Upper lobe of right lung (tissue), 1 donor: ENCODE results near the gene ITPRID2. TPM values are rescaled to one million over a fixed set of nuclear protein-coding genes. Genes with fewer than 3 reads are reported as not detected.
"Not testable (repeated sequence)": the region's sequence is repeated elsewhere in the genome, so short reads cannot be mapped to it uniquely, and the experiment has no call there.

Experiments used
- ATAC-seq: fragments of 200-7000 bp; cut with Tn5 transposase; one replicate; pipeline ENCODE4 v1.9.1; 2020; ENCODE audit warnings: mild to moderate bottlenecking, moderate library complexity
- DNase-seq: peaks from one replicate; pipeline ENCODE4 v3.0.0-alpha.2; 2020
- H3K27ac ChIP-seq: fragments of 200-600 bp; one replicate; pipeline ENCODE4 v1.8.0; 2022
- H3K27me3 ChIP-seq: fragments of 200-600 bp; one replicate; pipeline ENCODE4 v1.8.0; 2022; ENCODE audit warnings: mild to moderate bottlenecking
- H3K36me3 ChIP-seq: fragments of 200-600 bp; one replicate; pipeline ENCODE4 v1.8.0; 2022
- H3K4me1 ChIP-seq: fragments of 200-600 bp; one replicate; pipeline ENCODE4 v1.8.0; 2022
- H3K4me3 ChIP-seq: fragments of 200-600 bp; one replicate; pipeline ENCODE4 v1.8.0; 2022; ENCODE audit warnings: mild to moderate bottlenecking
- H3K9me3 ChIP-seq: fragments of 200-600 bp; one replicate; pipeline ENCODE4 v1.8.0; 2022
- intact Hi-C: fragments of 100-400 bp; cut with DNase I; formaldehyde crosslinking; loops from one replicate; pipeline ENCODE4 v1.11.0; 2022
- total RNA-seq: library from RNA; stranded (reverse); fragmentation: NEBNext Ultra II Directional; extraction: Animal tissue kit (Norgen Biotek cat#: 25700); gene quantifications from one replicate; pipeline ENCODE4 v1.2.1, GENCODE V29; 2021
- TF ChIP-seq, protein P1 (sequence below): fragments of 200-600 bp; IDR thresholded peaks from one replicate; pipeline ENCODE4 v1.8.0; 2022; ENCODE audit warnings: antibody characterized with exemption
- donor health status: DM: no; HTN: yes; CAD: no; lungs with severe emphysema.

Gene ITPRID2
- total RNA-seq, 1 donor from 2014 or later, result 242 TPM

DNA sequence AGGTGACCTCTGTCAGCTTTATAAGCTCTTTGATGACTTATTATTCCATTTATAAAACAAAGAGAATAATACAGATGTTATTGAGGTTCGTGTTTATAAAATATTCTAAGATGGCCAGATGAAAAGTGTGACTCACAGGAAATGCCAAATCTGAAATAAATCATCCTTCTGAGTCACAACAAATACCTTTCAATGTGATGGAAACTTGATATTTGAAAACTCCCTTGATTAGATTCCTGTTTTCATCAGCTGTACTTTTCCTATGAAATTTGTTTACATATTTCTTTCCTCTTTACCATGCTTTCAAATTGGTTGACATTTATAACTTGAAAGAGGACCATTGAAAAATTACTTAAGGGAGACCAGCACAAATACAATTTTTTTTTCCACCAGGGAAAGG lies 63.5 kb downstream of the ITPRID2 start:
- TF ChIP-seq, protein P1, sequence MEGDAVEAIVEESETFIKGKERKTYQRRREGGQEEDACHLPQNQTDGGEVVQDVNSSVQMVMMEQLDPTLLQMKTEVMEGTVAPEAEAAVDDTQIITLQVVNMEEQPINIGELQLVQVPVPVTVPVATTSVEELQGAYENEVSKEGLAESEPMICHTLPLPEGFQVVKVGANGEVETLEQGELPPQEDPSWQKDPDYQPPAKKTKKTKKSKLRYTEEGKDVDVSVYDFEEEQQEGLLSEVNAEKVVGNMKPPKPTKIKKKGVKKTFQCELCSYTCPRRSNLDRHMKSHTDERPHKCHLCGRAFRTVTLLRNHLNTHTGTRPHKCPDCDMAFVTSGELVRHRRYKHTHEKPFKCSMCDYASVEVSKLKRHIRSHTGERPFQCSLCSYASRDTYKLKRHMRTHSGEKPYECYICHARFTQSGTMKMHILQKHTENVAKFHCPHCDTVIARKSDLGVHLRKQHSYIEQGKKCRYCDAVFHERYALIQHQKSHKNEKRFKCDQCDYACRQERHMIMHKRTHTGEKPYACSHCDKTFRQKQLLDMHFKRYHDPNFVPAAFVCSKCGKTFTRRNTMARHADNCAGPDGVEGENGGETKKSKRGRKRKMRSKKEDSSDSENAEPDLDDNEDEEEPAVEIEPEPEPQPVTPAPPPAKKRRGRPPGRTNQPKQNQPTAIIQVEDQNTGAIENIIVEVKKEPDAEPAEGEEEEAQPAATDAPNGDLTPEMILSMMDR, result no peak

DNA sequence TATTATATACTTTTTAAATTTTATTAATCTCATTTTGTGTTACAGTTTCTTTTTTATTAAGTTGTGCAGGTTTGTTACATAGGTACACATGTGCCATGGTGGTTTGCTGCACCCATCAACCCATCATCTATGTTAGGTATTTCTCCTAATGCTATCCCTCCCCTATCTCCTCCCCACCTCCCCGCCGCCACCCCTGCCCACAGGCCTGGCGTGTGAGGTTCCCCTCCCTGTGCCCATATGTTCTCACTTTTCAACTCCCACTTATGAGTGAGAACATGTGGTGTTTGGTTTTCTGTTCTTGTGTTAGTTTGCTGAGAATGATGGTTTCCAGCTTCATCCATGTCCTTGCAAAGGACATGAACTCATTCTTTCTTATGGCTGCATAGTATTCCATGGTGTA lies 64.3 kb downstream of the ITPRID2 start:
- DNase-seq, H3K27me3 ChIP-seq, H3K4me3 ChIP-seq, H3K4me1 ChIP-seq, H3K9me3 ChIP-seq, H3K36me3 ChIP-seq, H3K27ac ChIP-seq, ATAC-seq, intact Hi-C loops: not testable (repeated sequence)

More for the DNA sequence above, 63.5 kb downstream of the ITPRID2 start:
- Histone ChIP-seq H3K36me3 (no peaks in the 10 kb centered on the region), H3K27ac (no peak overlapping the region), H3K9me3 (no peaks in the 10 kb centered on the region), H3K27me3 (no peaks in the 10 kb centered on the region), H3K4me1 (peaks cover 4% of the 10 kb centered on the region), H3K4me3 (no peak overlapping the region)
- intact Hi-C loops, result no loop called here
- no peak for DNase-seq
- no peak for ATAC-seq

DNA sequence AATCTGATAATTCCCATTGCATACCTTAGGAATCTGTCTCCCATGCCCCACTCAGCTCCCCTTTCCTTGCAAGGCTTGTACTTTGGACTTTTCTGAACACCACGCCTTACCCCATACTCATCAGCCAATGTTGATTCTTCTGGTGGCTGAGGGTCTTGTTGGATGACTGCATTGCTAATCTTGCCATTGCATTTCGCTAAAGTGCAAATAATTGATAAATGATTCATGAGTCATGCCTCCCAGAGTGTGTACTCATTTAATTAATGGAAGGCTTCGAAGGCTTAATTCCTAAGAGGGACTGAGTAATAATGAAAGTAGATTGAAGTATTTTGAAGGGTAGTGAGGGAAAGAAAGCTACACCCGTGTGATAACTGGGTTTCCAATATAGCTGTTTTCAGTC lies 66.1 kb downstream of the ITPRID2 start:
- Histone ChIP-seq H3K9me3 (no peaks in the 10 kb centered on the region), H3K27ac (no peak overlapping the region), H3K4me1 (peaks cover 4% of the 10 kb centered on the region), H3K4me3 (no peak overlapping the region), H3K36me3 (no peaks in the 10 kb centered on the region), H3K27me3 (no peaks in the 10 kb centered on the region)
- DNase-seq (no peak), ATAC-seq (no peak)
- TF ChIP-seq, protein P1, result no peak
- intact Hi-C loops, result no loop called here

DNA sequence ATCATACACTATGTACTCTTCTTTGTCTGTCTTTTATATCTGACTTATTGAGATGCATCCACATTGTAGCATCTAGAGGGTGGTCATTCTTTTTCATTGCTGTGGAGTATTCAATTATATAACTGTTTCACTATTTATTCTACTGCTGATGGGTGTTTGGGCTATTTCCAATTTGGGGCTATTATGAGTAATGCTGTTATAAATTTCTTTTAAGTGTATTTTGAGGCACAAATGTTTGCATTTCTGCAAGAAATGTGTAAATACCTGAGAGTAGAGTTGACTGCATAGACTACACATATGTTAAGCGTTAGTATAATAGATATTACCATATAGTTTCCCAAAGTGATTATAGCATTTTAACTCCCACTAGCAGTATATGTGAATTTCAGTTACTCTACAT lies 67.2 kb downstream of the ITPRID2 start:
- no peak overlapping the region for H3K4me3 ChIP-seq
- TF ChIP-seq, protein P1, result no peak

DNA sequence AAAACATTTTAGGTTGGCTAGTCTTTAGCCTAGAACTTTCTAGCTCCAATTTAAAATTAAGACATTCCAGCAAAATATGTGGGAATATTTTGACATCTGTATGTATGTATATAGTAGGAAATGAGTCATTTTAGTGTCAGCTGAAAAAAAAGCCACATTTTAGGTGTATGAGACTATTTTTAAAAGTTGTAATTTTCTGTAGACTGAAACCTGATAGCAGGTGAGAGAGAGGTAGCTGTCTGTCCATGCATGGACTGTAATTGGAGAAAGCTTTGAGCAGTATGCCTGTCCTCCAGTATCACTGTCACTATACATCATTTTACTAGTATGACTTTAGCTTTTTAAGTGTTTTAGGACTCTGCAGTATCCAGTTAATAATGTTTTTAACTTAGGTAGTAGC lies 68.0 kb downstream of the ITPRID2 start:
- no peaks in the 10 kb centered on the region for H3K36me3 ChIP-seq
- no peak for DNase-seq
- no peak overlapping the region for H3K27ac ChIP-seq
- TF ChIP-seq, protein P1, result no peak
- intact Hi-C loops, result no loop called here
- H3K27me3 ChIP-seq, result no peaks in the 10 kb centered on the region
- ATAC-seq, result no peak
- peaks cover 1% of the 10 kb centered on the region for H3K4me1 ChIP-seq
- no peaks in the 10 kb centered on the region for H3K9me3 ChIP-seq
- H3K4me3 ChIP-seq, result no peak overlapping the region

More for the DNA sequence above, 67.2 kb downstream of the ITPRID2 start:
- H3K9me3 ChIP-seq, result no peaks in the 10 kb centered on the region
- no peaks in the 10 kb centered on the region for H3K36me3 ChIP-seq
- peaks cover 4% of the 10 kb centered on the region for H3K4me1 ChIP-seq
- no peak for DNase-seq
- H3K27ac ChIP-seq, result no peak overlapping the region
- intact Hi-C loops, result no loop called here
- H3K27me3 ChIP-seq, result no peaks in the 10 kb centered on the region
- no peak for ATAC-seq

DNA sequence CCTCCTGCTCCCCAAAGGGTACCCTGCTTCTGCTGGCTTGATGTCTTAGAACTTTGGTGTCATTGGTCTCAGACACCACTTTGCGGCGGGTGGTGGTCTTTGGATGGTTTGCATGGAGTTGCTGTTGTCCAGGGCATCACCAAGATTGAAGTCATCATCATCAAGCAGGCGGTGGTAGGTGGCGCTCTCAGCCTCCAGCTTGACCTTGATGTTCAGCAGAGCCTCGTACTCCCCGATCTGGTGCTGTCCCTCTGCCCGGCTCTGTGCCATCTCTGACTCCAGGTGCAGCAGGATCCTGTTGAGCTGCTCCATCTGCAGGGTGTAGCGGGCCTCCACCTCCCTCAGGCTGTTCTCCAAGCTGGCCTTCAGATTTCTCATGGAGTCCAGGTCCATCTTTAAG lies 69.6 kb downstream of the ITPRID2 start:
- intact Hi-C loops, ATAC-seq, DNase-seq, H3K4me1 ChIP-seq, H3K36me3 ChIP-seq, H3K4me3 ChIP-seq, H3K27me3 ChIP-seq, H3K9me3 ChIP-seq, H3K27ac ChIP-seq: not testable (repeated sequence)

DNA sequence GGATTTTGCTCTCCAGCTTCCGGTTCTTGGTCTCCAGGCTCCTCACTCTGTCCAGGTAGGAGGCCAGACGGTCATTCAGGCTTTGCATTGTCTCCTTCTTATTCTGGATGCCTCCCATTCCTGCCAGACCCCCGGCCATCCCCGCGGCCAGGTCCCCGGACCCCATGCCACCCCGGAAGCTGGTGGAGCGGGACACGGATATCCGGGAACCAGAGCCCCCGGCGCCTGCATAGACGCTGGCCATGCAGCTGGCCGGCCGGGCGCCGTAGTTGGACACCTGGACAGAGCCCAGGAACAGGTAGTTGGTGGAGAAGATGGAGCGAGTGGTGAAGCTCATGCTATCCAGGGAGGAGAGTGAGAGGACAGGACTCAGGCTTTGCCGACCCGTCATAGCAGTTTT lies 70.6 kb downstream of the ITPRID2 start:
- Histone ChIP-seq H3K36me3 (no peaks in the 10 kb centered on the region), H3K27me3 (no peaks in the 10 kb centered on the region), H3K9me3 (no peaks in the 10 kb centered on the region), H3K4me3 (no peak overlapping the region), H3K27ac (no peak overlapping the region), H3K4me1 (no peaks in the 10 kb centered on the region)
- no peak for DNase-seq
- ATAC-seq, result no peak
- intact Hi-C loops, result no loop called here
- TF ChIP-seq, protein P1, result no peak
